ENCODE measurements around the gene TMEM214.

TMEM214 gene

DNA sequence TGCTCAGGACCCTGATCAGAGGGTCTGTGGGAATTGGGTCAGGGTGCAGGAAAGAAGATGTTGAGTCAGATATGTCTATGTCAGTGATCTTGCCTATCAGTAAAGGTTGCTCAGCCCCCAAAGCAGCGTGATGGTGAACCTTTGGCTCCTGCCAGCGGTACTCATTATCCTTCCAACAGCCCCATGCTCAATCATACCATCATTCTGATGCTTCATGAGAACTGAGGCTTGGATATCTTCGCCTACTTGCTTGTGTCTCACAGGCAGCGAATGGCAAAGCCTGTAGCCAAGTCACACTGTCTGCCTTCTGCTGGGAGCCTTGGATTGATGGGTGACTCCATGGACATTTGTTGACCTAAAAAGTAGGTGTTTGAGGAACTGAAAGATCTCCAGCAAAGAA lies 19.0 kb upstream of the TMEM214 start:
- ChIA-PET CTCF (interaction anchor here (2.1 to 7.2 kb wide), 2 partner anchors 51 to 52 kb away, joined by 10 to 153 read pairs; no protein-coding TSS in a partner anchor), POLR2A (no interaction called here)
- no peak for TF ChIP-seq BHLHE40 (IDR thresholded peaks at IDR 0.05; ENCODE audit: borderline replicate concordance)
- no peak for TF ChIP-seq LEF1 (IDR thresholded peaks at IDR 0.05; ENCODE audit: borderline replicate concordance)
- no peak for TF ChIP-seq NFRKB (IDR thresholded peaks at IDR 0.05)
- TF ChIP-seq FOXA1 (IDR thresholded peaks at IDR 0.05): no peak
- DNase-seq (ENCODE audit: extremely low spot score): no peak

DNA sequence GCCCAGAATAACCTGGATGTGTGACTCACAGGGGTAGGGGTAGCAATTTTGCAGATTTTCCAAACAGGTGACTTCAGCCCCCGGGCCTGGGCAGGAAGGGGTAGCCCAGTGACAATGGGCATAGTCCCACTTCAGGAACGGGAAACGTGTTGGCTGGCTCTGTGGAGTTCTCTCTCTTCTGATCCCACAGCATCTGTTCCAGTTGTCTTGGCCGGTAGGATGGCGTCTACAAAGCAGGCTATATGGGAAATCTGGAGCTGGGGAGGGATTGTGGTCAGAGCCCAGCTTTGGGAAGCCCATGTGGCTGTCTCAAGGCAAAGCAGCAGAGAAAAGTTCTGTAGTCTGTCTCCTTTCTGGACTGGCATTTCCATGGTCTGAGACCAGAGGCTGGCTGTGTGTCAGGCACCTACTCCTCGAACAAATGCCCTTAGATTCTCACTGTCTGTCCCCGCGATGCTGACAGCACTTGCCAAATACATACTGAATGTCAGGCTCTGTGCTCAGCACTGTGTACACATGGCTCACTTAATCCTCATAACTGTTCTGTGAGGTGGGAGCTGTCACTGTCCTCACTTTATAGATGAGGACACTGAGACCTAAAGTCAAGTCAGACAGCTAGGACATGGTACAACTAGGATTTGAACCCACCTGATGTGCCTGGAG lies 17.9 kb upstream of the TMEM214 start:
- DNase-seq (ENCODE audit: extremely low spot score): no peak
- TF ChIP-seq, protein P1, sequence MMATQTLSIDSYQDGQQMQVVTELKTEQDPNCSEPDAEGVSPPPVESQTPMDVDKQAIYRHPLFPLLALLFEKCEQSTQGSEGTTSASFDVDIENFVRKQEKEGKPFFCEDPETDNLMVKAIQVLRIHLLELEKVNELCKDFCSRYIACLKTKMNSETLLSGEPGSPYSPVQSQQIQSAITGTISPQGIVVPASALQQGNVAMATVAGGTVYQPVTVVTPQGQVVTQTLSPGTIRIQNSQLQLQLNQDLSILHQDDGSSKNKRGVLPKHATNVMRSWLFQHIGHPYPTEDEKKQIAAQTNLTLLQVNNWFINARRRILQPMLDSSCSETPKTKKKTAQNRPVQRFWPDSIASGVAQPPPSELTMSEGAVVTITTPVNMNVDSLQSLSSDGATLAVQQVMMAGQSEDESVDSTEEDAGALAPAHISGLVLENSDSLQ (IDR thresholded peaks at IDR 0.05): no peak
- no peak for TF ChIP-seq ZNF384 (IDR thresholded peaks at IDR 0.05)
- TF ChIP-seq LEF1 (IDR thresholded peaks at IDR 0.05; ENCODE audit: borderline replicate concordance): no peak
- POLR2A ChIA-PET: interaction anchor here (0.9 kb wide), 1 partner anchor 44 kb away, joined by 3 read pairs; no protein-coding TSS in a partner anchor
- CTCF ChIA-PET: interaction anchor here (7.2 kb wide), 1 partner anchor 52 kb away, joined by 153 read pairs; no protein-coding TSS in a partner anchor

DNA sequence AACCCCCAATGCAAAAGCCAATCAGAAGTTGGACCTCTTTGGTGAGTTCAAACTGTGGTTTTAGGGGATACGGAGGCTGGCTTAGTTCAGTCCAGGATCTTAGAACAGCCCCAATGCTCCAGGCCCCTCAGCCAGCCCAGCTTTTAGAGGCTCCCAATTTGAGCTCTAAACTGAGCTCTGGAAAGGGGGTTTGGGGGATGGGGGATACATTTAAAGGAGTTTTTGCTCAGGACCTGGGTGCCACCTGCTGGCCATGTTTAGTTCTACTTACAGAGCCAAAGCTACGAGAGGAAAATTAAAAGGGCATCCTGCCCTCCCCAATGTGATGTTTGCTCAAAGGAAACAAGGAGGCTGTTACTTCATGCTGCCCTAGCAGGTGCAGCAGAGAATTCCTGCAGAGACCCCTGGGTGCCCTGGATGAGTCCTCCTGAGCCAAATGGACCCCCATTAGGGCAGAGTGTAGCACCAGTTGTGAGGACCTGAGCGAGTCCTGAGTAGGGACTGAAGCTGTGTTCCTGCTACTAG lies 15.9 kb upstream of the TMEM214 start:
- no peak for TF ChIP-seq FOXA1 (IDR thresholded peaks at IDR 0.05)
- TF ChIP-seq ZNF384 (IDR thresholded peaks at IDR 0.05): no peak
- TF ChIP-seq TARDBP (IDR thresholded peaks at IDR 0.05): no peak
- no peak for TF ChIP-seq FOXM1 (IDR thresholded peaks at IDR 0.05; ENCODE audit: borderline replicate concordance)
- no peak for TF ChIP-seq FOXK2 (IDR thresholded peaks at IDR 0.05)
- TF ChIP-seq, protein P1 (IDR thresholded peaks at IDR 0.05): no peak
- no peak for TF ChIP-seq CTBP1 (IDR thresholded peaks at IDR 0.05; ENCODE audit: borderline replicate concordance)
- TF ChIP-seq LEF1 (IDR thresholded peaks at IDR 0.05; ENCODE audit: borderline replicate concordance): no peak
- no peak for TF ChIP-seq SUZ12 (IDR thresholded peaks at IDR 0.05)
- TF ChIP-seq L3MBTL2 (conservative IDR thresholded peaks at IDR 0.05): no peak
- TF ChIP-seq BHLHE40 (IDR thresholded peaks at IDR 0.05; ENCODE audit: borderline replicate concordance): no peak
- TF ChIP-seq SP1 (IDR thresholded peaks at IDR 0.05): no peak
- ChIA-PET CTCF (interaction anchor here (0.6 to 7.2 kb wide), 29 partner anchors 9 to 284 kb away, joined by 3 to 153 read pairs (median 4); partner anchors contain the start of gene AGBL5), POLR2A (interaction anchor here (0.9 to 2.1 kb wide), 4 partner anchors 8 to 55 kb away, joined by 3 to 16 read pairs (median 4); no protein-coding TSS in a partner anchor)
- DNase-seq (ENCODE audit: extremely low spot score): peak; percentile 64

DNA sequence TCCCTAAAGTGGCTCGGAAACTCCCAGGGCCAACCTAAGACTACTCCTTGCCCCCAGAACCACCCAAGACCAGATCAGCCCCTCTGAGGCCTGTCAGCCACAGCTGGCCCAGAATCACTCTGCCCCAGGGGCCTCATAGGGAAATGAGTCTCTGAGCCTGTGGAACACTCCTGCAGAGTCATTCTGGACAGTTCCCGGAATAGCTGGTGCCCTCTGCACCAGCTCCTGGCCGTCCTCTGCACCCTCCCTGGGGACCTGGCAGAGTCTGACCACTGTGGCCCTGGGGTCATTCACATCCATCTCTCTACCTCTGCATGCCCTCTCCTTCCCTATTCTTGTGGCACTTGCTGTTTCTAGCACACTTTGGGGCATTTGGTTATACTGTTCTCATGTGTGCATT lies 14.6 kb upstream of the TMEM214 start:
- CTCF ChIA-PET: interaction anchor here (3.0 to 7.2 kb wide), 2 partner anchors 49 to 56 kb away, joined by 13 to 153 read pairs; no protein-coding TSS in a partner anchor
- DNase-seq (ENCODE audit: extremely low spot score): no peak
- TF ChIP-seq CTBP1 (IDR thresholded peaks at IDR 0.05; ENCODE audit: borderline replicate concordance): no peak
- TF ChIP-seq FOXM1 (IDR thresholded peaks at IDR 0.05; ENCODE audit: borderline replicate concordance): no peak
- no peak for TF ChIP-seq FOXA1 (IDR thresholded peaks at IDR 0.05)
- TF ChIP-seq LEF1 (IDR thresholded peaks at IDR 0.05; ENCODE audit: borderline replicate concordance): no peak
- no peak for TF ChIP-seq SP1 (IDR thresholded peaks at IDR 0.05)
- no peak for TF ChIP-seq FOXK2 (IDR thresholded peaks at IDR 0.05)
- TF ChIP-seq ZNF384 (IDR thresholded peaks at IDR 0.05): no peak
- TF ChIP-seq ELF4 (IDR thresholded peaks at IDR 0.05): no peak
- TF ChIP-seq TARDBP (IDR thresholded peaks at IDR 0.05): no peak
- TF ChIP-seq SUZ12 (IDR thresholded peaks at IDR 0.05): no peak
- no peak for TF ChIP-seq HDGF (IDR thresholded peaks at IDR 0.05; ENCODE audit: borderline replicate concordance)
- no peak for TF ChIP-seq L3MBTL2 (conservative IDR thresholded peaks at IDR 0.05)
- POLR2A ChIA-PET: no interaction called here

DNA sequence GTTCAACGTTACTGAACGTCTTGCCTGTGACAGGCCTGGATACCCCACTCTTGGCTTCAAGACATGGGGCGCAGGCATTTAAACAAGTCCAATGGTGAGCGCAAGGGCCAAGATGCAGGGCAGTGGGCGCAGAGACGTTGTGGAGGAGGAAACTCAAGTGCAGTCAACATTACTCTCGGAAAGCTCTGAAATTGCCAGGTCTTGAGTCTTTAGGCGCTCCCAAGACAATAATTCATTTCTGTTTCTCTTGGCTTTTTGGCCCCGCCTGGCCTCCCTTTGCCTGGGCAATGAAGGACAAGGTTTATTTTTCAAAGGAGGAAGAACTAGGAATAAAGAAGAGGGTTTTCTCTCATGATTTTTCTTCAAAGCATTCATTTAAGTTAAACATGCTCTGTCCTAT lies 13.3 kb upstream of the TMEM214 start:
- POLR2A ChIA-PET: interaction anchor here (1.0 to 1.4 kb wide), 2 partner anchors 51 to 66 kb away, joined by 3 to 5 read pairs; no protein-coding TSS in a partner anchor
- DNase-seq (ENCODE audit: extremely low spot score): no peak
- CTCF ChIA-PET: interaction anchor here (0.7 to 7.2 kb wide), 2 partner anchors 57 to 67 kb away, joined by 3 to 153 read pairs; no protein-coding TSS in a partner anchor
- TF ChIP-seq CTBP1 (IDR thresholded peaks at IDR 0.05; ENCODE audit: borderline replicate concordance) (no peak), FOXM1 (IDR thresholded peaks at IDR 0.05; ENCODE audit: borderline replicate concordance) (no peak), HDGF (IDR thresholded peaks at IDR 0.05; ENCODE audit: borderline replicate concordance) (no peak), ELF4 (IDR thresholded peaks at IDR 0.05) (no peak), ZNF384 (IDR thresholded peaks at IDR 0.05) (no peak), SUZ12 (IDR thresholded peaks at IDR 0.05) (no peak), FOXA1 (IDR thresholded peaks at IDR 0.05) (no peak)
- TF ChIP-seq, protein P1 (IDR thresholded peaks at IDR 0.05): no peak
